Ishikawa (cell line): ENCODE results near the gene BPHL.
A peak's percentile ranks its signal among the peaks of the same experiment; 100 is the strongest.

Experiments used
- CEBPB ChIP-seq: IDR thresholded peaks from 2 replicates; pipeline ENCODE4 v1.6.1; 2012
- CREB1 ChIP-seq: IDR thresholded peaks from 2 replicates; pipeline ENCODE4 v1.6.1; 2012; ENCODE audit warnings: low read depth
- EGR1 ChIP-seq: IDR thresholded peaks from 2 replicates; pipeline ENCODE4 v1.6.1; 2012
- EP300 ChIP-seq: IDR thresholded peaks from 2 replicates; pipeline ENCODE4 v1.6.1; 2012; ENCODE audit warnings: borderline replicate concordance
- FOXM1 ChIP-seq: IDR thresholded peaks from 2 replicates; pipeline ENCODE4 v1.6.1; 2012; ENCODE audit warnings: low read depth, borderline replicate concordance
- MAX ChIP-seq: IDR thresholded peaks from 2 replicates; pipeline ENCODE4 v1.6.1; 2012
- NFIC ChIP-seq: IDR thresholded peaks from 2 replicates; pipeline ENCODE4 v1.6.1; 2012
- RAD21 ChIP-seq: IDR thresholded peaks from 2 replicates; pipeline ENCODE4 v1.6.1; 2012; ENCODE audit warnings: low read depth
- REST ChIP-seq: IDR thresholded peaks from 2 replicates; pipeline ENCODE4 v1.6.1; 2012; ENCODE audit warnings: low read depth, mild to moderate bottlenecking
- TAF1 ChIP-seq: IDR thresholded peaks from 2 replicates; pipeline ENCODE4 v1.6.1; 2012; ENCODE audit warnings: low read depth, mild to moderate bottlenecking
- TCF12 ChIP-seq: IDR thresholded peaks from 2 replicates; pipeline ENCODE4 v1.6.1; 2012; ENCODE audit warnings: low read depth
- TEAD4 ChIP-seq: IDR thresholded peaks from 2 replicates; pipeline ENCODE4 v1.6.1; 2012
- YY1 ChIP-seq: IDR thresholded peaks from 2 replicates; pipeline ENCODE4 v1.6.1; 2012; ENCODE audit warnings: low read depth
- ZBTB7A ChIP-seq: IDR thresholded peaks from 2 replicates; pipeline ENCODE4 v1.6.1; 2012; ENCODE audit warnings: low read depth
- TF ChIP-seq, protein P1 (sequence below): IDR thresholded peaks from 2 replicates; pipeline ENCODE4 v1.6.1; 2012

The BPHL gene

GRCh38 chr6:3175715-3176402, 57.3 kb downstream of the BPHL start:
- TF ChIP-seq, protein P1, sequence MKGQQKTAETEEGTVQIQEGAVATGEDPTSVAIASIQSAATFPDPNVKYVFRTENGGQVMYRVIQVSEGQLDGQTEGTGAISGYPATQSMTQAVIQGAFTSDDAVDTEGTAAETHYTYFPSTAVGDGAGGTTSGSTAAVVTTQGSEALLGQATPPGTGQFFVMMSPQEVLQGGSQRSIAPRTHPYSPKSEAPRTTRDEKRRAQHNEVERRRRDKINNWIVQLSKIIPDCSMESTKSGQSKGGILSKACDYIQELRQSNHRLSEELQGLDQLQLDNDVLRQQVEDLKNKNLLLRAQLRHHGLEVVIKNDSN = 0 out of 2 replicates have a peak, but pooled peaks have one; percentile 22
- TF ChIP-seq MAX (peak; percentile 30; the same call in 1 of the 2 replicates), REST (no peak)

DNA sequence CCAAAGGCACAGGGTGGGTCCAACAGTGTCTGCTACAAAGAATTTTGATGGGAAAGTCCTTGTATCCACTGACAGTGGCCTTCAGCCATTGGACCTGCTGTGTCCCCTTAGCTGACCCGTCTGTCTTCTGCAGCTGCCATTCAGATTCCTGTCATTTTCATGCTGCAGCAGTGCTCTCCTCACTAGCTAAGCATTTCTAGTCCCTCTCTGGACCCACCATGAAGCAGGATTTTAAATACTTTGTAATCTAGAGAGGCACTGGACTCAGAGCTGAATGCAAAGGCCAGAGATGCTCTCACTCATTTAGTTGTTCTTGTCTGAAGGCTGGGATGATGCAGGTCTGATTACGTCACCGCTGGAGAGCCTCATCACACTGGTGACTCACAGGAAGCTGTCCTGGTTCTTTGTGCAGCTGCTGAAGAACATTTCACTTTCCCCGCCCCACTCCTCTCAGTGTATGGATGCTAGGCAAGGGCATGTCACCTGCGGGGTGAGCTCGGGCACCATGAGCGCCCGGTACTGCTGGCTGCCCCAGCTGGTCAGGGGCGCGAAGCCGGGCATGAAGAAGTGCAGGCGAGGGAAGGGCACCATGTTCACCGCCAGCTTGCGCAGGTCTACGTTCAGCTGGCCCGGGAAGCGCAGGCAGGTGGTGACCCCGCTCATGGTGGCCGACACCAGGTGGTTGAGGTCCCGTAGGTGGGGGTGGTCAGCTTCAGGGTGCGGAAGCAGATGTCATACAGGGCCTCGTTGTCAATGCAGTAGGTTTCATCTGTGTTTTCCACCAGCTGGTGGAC, 58.2 kb downstream of the BPHL start:
- TF ChIP-seq REST (no peak), MAX (no peak), RAD21 (no peak), CEBPB (peak; percentile 39; the same call in 1 of the 2 replicates), EP300 (no peak), CREB1 (no peak), EGR1 (no peak)

DNA sequence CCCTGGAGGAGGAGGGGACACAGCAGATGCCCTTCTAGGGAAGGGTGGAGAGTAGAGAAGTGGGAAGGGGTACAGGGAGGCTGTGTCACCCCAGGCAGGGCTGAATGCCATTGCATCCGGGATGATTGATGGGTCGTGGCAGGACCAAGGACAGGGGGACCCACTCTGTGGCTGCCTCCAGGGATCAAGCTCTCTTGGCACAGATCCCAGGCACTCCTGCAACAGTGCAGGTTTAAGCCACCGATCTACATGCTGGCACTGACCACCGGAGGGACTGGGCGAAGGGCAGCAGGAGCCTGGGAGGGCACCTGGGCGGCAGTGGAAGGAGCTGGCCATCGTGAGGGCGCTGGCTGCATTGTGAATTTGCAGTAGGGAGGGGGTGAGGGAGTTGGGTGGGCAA, 61.4 kb downstream of the BPHL start:
- 0 out of 2 replicates have a peak, but pooled peaks have one; percentile 37 for TF ChIP-seq REST

GRCh38 chr6:3181105-3181504, 62.6 kb downstream of the BPHL start:
- no peak for TF ChIP-seq RAD21
- TF ChIP-seq EGR1 = no peak
- no peak for TF ChIP-seq CREB1
- no peak for TF ChIP-seq MAX
- no peak for TF ChIP-seq NFIC
- no peak for TF ChIP-seq YY1
- TF ChIP-seq FOXM1 = no peak
- TF ChIP-seq EP300 = no peak

- TF ChIP-seq MAX (no peak), CREB1 (no peak), CEBPB (no peak), YY1 (no peak), TEAD4 (no peak), FOXM1 (no peak), EP300 (no peak), EGR1 (no peak), TAF1 (no peak), TCF12 (no peak), NFIC (no peak), RAD21 (no peak), ZBTB7A (no peak), REST (no peak)
- TF ChIP-seq, protein P1 = no peak
Observed at GRCh38 chr6:3183066-3183465, 64.6 kb downstream of the BPHL start.
